ENCODE measurements around the gene PTPN2.

DNA sequence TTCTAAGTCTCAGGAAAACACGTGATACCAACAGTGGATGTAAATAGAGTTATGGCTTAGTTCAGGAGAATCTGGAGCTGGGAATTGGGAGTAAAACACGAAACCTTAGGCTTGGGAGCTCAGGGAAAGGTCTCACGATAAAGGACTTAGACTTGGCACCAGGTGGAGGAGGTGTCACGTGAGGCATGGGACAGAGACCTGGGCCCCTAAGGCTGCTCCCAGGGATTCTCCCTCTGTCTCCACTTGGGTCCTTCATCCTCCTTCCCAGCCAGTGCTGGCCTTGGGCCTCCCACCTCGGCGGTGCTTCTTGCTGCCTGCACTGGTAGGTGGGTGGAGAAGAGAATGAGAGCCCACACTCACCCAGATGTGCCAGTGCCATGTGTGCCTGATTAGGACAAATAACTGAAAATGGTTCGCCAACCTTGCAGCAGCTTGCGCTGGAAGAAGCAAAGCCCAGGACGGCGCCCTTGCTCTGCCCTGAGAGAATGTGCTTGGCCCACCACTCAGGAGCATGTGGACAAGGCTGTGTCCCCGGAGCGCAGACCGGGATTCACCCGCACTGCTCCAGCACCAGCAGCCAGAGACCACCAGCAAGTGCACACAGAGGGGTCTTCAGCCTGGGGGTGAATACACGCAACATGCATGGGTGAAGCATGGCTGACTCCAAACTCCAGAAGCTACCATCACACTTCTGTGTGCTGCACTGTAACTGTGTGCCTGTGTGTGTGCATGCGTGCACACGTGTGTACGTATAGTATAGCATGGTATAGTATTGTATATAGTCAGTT, 133.1 kb downstream of the PTPN2 start:
- TF ChIP-seq ZNF776 (tag by site-specific recombination; IDR thresholded peaks at IDR 0.05; ENCODE audit: borderline replicate concordance) (no peak), ZBTB49 (tag by site-specific recombination; IDR thresholded peaks at IDR 0.05; ENCODE audit: low read depth) (no peak), ZNF37A (tag by site-specific recombination; IDR thresholded peaks at IDR 0.05) (no peak), ZSCAN23 (tag by site-specific recombination; IDR thresholded peaks at IDR 0.05) (no peak), CTCF (tag by site-specific recombination; IDR thresholded peaks at IDR 0.05) (no peak), ZNF777 (tag by site-specific recombination; IDR thresholded peaks at IDR 0.05; ENCODE audit: borderline replicate concordance) (no peak), ZNF223 (tag by site-specific recombination; IDR thresholded peaks at IDR 0.05) (no peak), ZFP69B (tag by site-specific recombination; IDR thresholded peaks at IDR 0.05) (no peak), OVOL3 (tag by site-specific recombination; IDR thresholded peaks at IDR 0.05) (no peak), SETDB1 (IDR thresholded peaks at IDR 0.05; ENCODE audit: insufficient read length, low read length) (no peak)
- TF ChIP-seq, protein P1, sequence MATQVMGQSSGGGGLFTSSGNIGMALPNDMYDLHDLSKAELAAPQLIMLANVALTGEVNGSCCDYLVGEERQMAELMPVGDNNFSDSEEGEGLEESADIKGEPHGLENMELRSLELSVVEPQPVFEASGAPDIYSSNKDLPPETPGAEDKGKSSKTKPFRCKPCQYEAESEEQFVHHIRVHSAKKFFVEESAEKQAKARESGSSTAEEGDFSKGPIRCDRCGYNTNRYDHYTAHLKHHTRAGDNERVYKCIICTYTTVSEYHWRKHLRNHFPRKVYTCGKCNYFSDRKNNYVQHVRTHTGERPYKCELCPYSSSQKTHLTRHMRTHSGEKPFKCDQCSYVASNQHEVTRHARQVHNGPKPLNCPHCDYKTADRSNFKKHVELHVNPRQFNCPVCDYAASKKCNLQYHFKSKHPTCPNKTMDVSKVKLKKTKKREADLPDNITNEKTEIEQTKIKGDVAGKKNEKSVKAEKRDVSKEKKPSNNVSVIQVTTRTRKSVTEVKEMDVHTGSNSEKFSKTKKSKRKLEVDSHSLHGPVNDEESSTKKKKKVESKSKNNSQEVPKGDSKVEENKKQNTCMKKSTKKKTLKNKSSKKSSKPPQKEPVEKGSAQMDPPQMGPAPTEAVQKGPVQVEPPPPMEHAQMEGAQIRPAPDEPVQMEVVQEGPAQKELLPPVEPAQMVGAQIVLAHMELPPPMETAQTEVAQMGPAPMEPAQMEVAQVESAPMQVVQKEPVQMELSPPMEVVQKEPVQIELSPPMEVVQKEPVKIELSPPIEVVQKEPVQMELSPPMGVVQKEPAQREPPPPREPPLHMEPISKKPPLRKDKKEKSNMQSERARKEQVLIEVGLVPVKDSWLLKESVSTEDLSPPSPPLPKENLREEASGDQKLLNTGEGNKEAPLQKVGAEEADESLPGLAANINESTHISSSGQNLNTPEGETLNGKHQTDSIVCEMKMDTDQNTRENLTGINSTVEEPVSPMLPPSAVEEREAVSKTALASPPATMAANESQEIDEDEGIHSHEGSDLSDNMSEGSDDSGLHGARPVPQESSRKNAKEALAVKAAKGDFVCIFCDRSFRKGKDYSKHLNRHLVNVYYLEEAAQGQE (tag by site-specific recombination; IDR thresholded peaks at IDR 0.05) = no peak
- TF ChIP-seq, protein P2, sequence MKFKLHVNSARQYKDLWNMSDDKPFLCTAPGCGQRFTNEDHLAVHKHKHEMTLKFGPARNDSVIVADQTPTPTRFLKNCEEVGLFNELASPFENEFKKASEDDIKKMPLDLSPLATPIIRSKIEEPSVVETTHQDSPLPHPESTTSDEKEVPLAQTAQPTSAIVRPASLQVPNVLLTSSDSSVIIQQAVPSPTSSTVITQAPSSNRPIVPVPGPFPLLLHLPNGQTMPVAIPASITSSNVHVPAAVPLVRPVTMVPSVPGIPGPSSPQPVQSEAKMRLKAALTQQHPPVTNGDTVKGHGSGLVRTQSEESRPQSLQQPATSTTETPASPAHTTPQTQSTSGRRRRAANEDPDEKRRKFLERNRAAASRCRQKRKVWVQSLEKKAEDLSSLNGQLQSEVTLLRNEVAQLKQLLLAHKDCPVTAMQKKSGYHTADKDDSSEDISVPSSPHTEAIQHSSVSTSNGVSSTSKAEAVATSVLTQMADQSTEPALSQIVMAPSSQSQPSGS (tag by site-specific recombination; IDR thresholded peaks at IDR 0.05; ENCODE audit: low read depth) = no peak
